GM21447 (cell line): ENCODE measurements around the gene SDC3.

Experiments
- ATAC-seq: cut with Tn5 transposase; IDR thresholded peaks from one replicate; pipeline ENCODE4 v1.9.1; 2021; ENCODE audit not compliant: unreplicated experiment

The SDC3 gene

DNA sequence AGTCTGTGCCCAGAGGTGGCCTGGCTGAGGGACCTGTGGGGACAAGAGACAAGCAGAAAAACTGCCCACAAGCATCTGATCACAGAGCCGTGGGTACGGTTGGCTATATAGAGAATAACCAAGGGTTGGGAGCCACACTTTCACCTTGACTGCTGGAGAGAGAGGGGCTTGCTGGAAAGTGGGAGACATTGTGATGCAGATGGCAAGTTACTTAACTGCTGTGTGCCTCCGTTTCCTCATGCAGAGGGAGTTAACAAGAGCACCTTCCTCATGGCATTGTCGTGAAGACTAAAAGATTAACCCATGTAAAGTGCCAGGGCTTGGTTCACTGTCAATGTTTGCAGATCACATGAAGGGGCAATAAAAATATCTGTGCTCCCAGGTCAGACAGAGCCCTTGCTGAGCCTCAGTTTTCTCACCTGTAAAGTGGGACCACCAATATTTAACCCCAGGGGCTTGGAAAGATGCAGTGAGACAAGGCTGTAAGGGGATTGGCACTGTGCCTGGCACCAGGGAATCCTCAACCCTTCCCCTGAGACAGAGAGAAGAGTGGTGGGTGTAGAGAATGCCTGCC is 52.8 kb downstream of the SDC3 start:
- no peak for ATAC-seq

DNA sequence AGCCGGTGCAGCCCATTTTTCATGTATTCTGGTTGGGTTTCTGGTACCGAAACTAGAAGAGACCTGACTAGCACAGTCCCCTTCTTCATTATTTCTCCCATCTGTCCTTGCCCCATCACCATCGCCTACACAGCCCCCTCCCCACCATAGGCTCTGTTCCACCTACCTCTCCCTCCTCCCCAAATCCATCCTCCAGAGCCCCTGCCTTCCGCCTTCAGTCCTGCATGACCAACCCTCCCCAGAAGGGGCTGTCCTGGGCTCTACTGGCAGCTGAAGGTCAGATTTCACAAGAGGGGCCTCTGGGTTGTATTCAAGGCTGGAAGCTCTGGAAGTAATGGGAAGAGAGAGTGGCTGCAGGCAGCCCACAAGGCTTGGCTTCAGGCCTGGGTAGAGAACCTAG is 55.2 kb downstream of the SDC3 start:
- no peak for ATAC-seq

- no peak for ATAC-seq
Measured at GRCh38 chr1:30852026-30852425, 56.5 kb downstream of the SDC3 start.

DNA sequence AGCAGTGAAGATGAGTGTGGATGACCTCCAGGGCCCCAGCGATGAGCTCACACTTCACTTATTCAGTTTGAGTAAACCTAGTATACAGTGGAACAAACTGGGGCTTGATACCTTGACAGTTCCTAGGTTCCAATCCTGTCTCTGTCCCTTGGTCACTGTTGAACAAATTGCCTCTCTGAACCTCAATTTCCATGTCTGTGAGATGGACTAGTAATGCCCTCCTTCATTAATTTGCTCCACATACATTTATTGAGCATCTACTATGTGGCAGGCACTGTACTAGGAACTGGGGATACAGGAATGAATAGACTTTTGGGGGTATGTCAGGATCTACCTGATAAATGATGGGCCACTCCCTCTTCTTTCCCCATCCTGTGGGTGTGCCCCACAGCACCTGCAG is 57.3 kb downstream of the SDC3 start:
- no peak for ATAC-seq

- ATAC-seq = no peak
Measured at GRCh38 chr1:30850607-30851006, 58.0 kb downstream of the SDC3 start.

GRCh38 chr1:30848130-30848529 is 60.4 kb downstream of the SDC3 start:
- ATAC-seq = no peak

GRCh38 chr1:30847358-30847972 is 61.1 kb downstream of the SDC3 start:
- ATAC-seq = no peak

GRCh38 chr1:30846587-30846986 is 62.0 kb downstream of the SDC3 start:
- ATAC-seq = no peak

GRCh38 chr1:30845904-30846290 is 62.7 kb downstream of the SDC3 start:
- ATAC-seq = no peak

GRCh38 chr1:30845237-30845903 is 63.2 kb downstream of the SDC3 start:
- ATAC-seq = no peak

- ATAC-seq = no peak
Measured at GRCh38 chr1:30844631-30845030, 63.9 kb downstream of the SDC3 start.

GRCh38 chr1:30842697-30843354 is 65.7 kb downstream of the SDC3 start:
- ATAC-seq = no peak

GRCh38 chr1:30840904-30841598 is 67.5 kb downstream of the SDC3 start:
- no peak for ATAC-seq

GRCh38 chr1:30839827-30840359 is 68.7 kb downstream of the SDC3 start:
- no peak for ATAC-seq

GRCh38 chr1:30838996-30839395 is 69.6 kb downstream of the SDC3 start:
- ATAC-seq = no peak

DNA sequence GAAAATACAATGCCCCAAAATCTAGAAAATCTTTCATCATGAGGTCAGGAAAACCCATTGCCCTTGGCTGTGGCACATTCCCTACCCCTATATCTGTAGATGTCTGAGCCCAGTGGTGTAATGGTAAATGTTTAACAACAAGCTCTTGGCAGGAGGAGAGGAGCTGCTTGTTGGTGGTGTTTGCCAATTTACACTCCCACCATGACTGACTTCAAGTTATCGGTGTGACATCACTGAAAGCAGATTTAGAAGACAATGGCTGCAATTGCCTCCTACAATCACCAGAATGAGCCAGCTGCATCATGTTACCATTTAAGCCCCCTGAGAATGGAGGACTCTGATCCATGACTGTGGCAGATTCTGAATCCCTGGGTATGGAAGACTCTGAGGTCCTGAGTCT is 70.9 kb downstream of the SDC3 start:
- no peak for ATAC-seq

- no peak for ATAC-seq
Measured at GRCh38 chr1:30834253-30834652, 74.3 kb downstream of the SDC3 start.

DNA sequence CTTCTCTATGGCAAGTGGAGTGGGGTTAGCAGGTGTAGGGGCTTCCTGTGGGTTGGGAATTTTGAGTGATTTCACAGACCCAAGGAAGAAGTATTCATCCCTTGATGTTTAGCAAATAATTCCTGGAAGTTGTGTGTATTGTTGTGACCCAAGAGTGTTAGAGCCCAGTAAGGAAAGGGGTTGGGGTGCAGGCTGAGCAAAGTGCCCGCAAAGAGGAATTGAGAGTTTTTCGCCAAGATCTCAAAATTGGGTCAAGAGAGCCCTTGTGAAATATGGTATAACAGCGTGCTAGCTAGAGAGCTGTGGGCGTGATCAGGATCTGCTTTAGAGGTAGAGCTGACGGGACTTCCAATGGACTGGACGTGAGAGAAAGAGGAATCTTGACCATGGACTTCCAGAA is 78.0 kb downstream of the SDC3 start:
- no peak for ATAC-seq

DNA sequence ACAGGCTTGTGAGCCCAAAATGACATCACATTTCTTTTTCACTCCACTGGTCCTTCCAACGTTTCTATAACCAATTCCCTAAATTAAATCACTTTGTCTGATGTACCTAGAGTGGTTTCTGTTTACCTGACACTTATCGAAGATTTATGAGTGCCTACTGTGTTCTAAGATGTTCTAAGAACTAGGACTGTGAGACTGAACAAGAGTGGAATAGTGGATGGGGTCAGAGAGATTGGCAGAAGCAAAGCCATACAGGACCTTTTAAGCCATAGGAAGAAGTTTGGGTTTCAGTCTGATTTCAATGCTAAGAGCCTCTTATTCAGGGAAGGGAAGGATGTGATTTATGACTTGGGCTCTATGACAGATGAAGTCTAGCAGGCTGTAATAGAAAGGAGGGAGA is 78.7 kb downstream of the SDC3 start:
- ATAC-seq = no peak

DNA sequence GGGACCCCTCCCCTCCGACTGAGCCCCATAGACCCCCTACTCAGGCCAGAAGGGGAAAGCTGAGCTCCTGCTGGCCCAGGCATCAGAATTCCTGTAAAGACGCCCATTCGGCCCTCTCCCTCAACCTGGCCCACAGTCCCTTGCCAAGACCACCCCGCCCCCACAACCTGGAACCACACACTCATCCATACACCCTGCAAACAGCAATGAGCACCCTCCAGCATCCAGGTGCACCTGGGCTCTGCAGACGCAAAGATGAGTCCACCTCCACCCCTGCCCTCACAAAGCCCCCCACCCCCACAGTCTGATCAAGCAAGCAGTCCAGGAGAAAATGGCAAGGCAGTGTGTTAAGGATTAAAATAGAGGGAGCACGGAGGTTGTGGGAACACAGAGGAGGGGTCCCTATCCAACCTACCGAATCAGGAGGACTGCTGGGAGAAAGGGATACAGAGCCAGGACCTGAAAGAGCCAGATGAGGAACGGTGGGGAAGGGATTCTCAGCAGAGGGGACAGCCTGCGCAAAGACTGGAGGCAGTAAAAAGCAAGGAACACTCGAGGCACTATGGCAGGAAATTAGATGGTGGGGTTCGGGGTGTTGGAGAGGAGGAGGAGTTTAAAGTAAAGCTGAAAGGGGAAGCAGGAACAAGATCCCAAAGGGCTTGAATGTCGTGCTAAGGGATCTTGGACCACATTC is 83.7 kb downstream of the SDC3 start:
- ATAC-seq = no peak
